ENCODE data around the gene CDHR5. TPM values are rescaled to one million over a fixed set of nuclear protein-coding genes. Genes with fewer than 3 reads are reported as not detected.

The CDHR5 gene
- polyA plus RNA-seq, 1 of the 3 experiments (the other 2 are of a cell fraction), result not detected

- TF ChIP-seq REST (IDR thresholded peaks at IDR 0.05; ENCODE audit: low read depth, low read length), result 0 out of 2 replicates have a peak, but pooled peaks have one; percentile 41
Measured at GRCh38 chr11:575996-576768, 48.6 kb downstream of the CDHR5 start, which contains the start of gene PHRF1 (continued).

- Histone ChIP-seq H4K20me1 (ENCODE audit: insufficient read depth) (peaks cover 37% of the 10 kb centered on the region), H3K4me2 (peak overlapping the region; percentile 97), H3K4me1 (ENCODE audit: control insufficient read depth in 1 of 2, insufficient read depth in 2 of 2, low read depth in 1 of 2, low read length in 1 of 2) (peaks cover 4 to 29% of the 10 kb centered on the region in 2 experiments; a peak in 3 of 4 replicates), H3K9me2 (no peaks in the 10 kb centered on the region), H3K9me3 (no peaks in the 10 kb centered on the region), H3K9ac (peak overlapping the region; percentile 62), H3K27ac (ENCODE audit: low read depth in 2 of 2, low read length in 1 of 2) (no peak overlapping the region; a peak in 1 of 4 replicates), H3K27me3 (ENCODE audit: insufficient read depth) (no peaks in the 10 kb centered on the region), H3K36me3 (replicated peaks in 1 of 2; ENCODE audit: control insufficient read depth in 1 of 2, insufficient read depth in 2 of 2, low read length in 1 of 2) (no peaks in the 10 kb centered on the region), H3K4me3 (ENCODE audit: low read depth in 2 of 2, low read length in 1 of 2) (peak overlapping the region; percentile 74 to 77), H3K79me2 (ENCODE audit: insufficient read depth) (peaks cover 42% of the 10 kb centered on the region), H2AFZ (ENCODE audit: low read depth) (peak overlapping the region; percentile 93; the same call in 1 of the 2 replicates), H3F3A (replicated peaks; ENCODE audit: insufficient read depth) (no peaks in the 10 kb centered on the region)
- ChIA-PET CTCF (interaction anchor here (0.6 to 1.5 kb wide), 7 partner anchors 9 to 152 kb away, joined by 3 to 5 read pairs (median 3); no protein-coding TSS in a partner anchor), POLR2A (interaction anchor here (0.7 to 1.8 kb wide), 8 partner anchors 9 to 69 kb away, joined by 3 to 14 read pairs (median 3); no protein-coding TSS in a partner anchor)
- TF ChIP-seq POLR2AphosphoS5 (IDR thresholded peaks at IDR 0.05; ENCODE audit: low read depth, low read length) (no peak), USF2 (IDR thresholded peaks at IDR 0.05; ENCODE audit: borderline replicate concordance, low read depth, low read length) (no peak), CHD2 (IDR thresholded peaks at IDR 0.05; ENCODE audit: low read length, partially characterized antibody) (no peak), PBX3 (IDR thresholded peaks at IDR 0.05) (no peak), MAX (IDR thresholded peaks at IDR 0.05; ENCODE audit: low read depth) (peak; percentile 56)
- WGBS (ENCODE audit: low lambda C conversion rate), result 9% methylated on average over 26 of the region's 81 CpGs
- DNase-seq, result no peak
Measured at GRCh38 chr11:575313-575995, 49.3 kb downstream of the CDHR5 start.
